Erythroblast (primary cell): ENCODE measurements around the gene ZNF729.

Experiments used
- GATA1 ChIP-seq: IDR thresholded peaks from 2 replicates; pipeline ENCODE4 v1.6.1; 2011; ENCODE audit warnings: low read depth, mild to moderate bottlenecking, control low read depth, low read length, moderate library complexity
- POLR2A ChIP-seq: IDR thresholded peaks from 2 replicates; pipeline ENCODE4 v1.6.1; 2011; ENCODE audit warnings: mild to moderate bottlenecking, low read length

DNA sequence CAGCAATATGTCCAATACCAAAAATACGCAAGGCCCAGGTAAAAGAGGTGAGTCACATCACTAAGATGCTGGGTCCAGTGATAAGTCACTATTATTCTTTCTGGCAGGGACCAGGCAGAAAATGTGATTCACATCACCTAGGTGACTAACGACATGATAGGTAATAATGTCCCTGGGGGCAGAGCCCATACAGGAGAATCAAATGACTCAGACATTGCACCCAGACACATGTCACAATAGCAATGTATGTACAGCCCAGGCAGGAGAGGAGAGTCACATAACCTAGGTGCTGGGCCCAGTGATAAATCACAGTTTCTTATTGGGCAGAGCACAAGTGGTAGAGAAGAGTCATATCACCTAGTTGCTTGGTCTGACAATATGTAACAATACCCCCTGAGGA lies 28.9 kb upstream of the ZNF729 start:
- TF ChIP-seq POLR2A: no peak
- TF ChIP-seq GATA1: no peak
